ENCODE data around the gene P2RY10.
"Not testable (repeated sequence)": the region's sequence is repeated elsewhere in the genome, so short reads cannot be mapped to it uniquely, and the experiment has no call there.

Gene P2RY10, protein sequence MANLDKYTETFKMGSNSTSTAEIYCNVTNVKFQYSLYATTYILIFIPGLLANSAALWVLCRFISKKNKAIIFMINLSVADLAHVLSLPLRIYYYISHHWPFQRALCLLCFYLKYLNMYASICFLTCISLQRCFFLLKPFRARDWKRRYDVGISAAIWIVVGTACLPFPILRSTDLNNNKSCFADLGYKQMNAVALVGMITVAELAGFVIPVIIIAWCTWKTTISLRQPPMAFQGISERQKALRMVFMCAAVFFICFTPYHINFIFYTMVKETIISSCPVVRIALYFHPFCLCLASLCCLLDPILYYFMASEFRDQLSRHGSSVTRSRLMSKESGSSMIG

DNA sequence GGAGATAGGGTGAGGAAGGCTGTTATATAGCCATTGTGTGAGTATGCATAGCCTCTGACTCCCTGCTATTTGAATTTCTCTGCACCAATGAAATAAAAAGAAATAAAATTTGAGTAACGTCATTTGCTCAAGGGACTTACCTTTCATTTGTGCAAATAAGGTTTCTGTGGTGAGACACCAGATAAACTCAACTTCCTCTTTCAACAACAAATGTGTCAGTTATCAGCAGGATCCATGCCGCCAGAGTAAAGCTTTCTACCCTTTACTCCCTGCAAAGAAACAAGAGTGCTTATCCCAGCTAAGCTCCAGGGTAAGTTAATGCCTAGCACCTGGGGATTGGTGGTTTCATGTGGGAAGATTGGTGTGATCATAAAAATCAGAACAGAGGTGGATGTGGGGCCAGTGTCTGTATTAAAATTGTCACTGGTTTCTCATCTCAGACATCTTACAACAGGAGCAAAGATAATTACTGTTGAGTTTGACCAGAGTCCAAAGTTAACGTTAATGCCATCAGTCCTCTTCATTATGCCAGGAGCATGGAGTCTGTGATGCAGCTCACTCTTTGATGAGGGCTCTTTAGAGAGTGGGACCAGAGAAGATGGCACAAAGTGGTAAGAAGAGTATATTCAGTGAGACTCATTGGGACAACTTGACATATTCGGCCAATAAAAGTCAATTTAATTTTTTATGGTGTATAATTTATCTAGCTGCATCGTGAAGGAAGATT, at the start of gene P2RY10:
Gene P2RY10 (plus strand): TSS at position 206 of the 727 bp plus-strand sequence. CDS start 15,130 bp downstream, outside the sequence.
- DNase-seq, result no peak

DNA sequence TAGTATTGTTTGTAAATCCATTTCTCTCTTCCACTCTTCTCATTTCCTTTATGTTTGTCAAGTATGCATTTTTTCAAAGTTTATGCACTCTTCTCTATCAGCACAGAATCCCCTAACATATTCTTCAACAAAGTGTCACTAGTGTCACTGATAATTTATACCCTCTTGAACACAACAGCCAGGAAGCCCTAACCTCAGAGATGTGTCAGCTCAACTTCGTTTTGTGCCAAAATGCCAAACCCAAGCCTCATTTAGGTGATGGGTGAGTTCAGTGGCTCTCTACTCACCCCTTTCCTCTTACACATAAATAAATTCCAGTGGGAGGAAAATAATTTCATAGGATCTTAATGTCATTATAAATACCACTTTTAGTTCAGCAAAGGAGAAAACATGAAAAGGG, 22.4 kb upstream of the P2RY10 start:
- no peak for DNase-seq

DNA sequence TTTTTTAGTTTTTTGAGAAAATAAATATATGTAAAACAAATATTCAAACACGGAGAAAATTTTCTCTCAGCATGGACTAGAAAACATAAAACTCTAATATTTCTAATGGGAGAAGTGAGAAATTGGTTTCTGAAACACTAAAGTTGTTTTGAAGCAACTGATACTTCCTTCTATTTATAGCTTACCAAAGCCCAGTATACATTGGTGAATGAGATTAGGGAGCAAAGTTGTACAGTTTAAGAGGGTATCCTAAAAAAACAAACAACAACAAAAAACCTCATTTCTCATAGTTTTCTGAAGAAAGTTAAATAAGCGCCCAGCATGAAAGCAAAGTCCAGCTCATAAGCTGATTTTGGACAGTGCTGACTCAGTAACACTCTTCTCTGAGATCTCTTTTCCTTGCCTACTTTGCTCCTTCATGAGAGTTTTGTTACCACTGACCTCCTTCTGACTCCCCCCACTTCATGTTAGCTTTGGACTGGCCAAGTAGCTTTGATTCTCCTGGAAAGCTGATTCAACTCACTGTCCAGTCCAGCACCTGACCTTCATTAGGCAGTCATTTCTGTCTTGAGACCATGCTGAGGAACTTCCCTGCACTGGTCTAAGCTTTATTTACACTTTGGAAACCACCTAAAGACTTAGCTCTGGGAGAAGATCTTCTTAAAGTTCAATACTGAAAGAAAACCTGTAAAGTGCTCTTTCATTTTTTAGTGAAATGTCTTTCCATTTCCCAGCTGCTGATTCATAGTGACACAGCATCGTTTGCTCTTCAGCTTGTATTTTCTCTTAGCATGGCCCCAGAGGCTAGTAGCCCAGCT, 21.8 kb upstream of the P2RY10 start:
- DNase-seq, result no peak

DNA sequence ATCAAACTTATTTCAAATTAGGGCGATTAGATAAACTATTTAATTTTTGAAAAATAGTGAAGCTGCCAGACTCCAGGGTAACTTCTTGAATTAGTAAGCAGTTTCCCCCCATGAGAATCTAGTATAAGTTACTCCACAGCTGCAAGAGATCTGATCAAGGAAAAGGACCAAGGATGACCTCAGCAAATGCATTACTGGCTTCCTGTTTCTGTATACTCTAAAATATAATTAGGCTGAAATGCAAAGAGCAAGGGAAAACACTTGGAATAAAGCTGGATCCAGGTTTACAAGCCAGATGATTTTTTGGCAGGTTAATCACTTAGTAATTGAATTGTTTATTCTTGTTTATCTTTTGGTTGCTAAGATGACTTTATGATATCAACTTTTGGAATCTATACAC, 13.4 kb upstream of the P2RY10 start:
- DNase-seq, result no peak

DNA sequence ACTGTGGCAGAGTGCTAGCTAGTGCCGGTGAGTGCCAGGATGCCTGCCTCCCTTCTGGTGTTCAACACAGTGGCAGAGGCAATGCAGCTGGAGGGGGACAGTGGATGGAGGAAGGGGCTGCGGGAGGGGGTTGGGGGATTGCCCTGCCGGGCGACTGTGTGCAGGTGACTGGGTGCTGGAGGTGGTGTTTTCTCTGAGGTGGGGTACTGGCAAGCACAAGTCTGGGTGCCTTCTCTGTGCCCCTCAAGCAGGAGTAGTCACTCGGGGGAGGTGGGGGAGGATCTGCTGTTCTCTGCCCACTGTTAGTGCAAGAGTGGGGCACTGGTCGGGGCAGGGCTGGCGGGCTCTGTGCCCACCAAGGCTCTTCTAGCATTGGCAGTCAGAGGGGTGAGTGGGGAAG, 10.3 kb upstream of the P2RY10 start:
- no peak for DNase-seq

DNA sequence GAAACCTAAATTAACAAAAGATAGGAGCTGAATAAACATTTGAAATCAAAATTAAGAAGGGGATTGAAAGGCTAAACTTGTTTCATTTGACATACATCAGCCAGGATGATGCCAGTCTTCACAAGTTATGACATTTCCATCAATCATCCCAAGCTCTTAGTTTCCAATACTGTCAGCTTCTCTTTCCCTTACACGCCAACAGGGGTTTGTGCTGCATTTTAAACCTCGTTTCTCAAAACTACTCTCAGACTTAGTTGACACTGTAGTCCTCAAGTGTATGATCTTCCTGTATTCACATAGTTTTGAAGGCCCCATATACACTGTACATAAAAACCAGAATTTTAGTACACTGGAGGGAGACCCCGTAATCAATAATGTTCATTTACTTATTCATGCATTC, 840 bp upstream of the P2RY10 start:
- no peak for DNase-seq

DNA sequence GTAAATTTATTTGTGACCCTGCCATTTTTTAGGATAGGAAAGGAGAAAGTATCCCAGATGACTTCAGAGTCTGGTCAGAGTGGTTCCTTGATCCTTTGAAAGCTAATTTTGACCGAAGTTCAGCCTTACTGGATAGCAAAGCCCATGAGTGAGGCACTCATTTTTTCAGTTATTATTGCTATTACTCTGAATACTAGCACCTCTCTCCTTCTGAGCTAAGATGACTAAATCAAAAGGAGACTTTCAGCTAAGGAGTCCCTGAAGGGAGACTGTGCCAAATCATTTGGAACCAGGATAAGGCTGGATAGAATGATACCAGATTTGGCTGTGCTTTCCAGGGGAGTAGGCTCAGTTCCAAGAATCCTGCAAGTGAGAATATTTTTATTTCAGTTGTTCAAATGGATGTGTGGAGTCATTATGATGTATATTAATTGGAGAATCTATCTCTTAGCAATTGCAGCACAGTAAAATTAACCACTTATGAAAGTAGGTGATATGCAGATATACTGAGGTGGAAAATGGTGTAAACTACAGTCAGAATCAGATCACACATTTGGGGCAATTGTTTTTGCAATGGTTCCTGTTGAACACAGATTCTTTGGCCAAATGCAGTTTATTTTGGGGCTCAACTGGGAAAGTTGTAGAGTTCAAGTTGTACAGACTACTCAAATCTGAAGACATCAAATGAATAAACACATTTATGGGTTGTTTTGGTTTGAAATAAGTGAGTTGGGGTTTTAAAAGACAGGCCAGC, 1.2 kb downstream of the P2RY10 start:
- no peak for DNase-seq

DNA sequence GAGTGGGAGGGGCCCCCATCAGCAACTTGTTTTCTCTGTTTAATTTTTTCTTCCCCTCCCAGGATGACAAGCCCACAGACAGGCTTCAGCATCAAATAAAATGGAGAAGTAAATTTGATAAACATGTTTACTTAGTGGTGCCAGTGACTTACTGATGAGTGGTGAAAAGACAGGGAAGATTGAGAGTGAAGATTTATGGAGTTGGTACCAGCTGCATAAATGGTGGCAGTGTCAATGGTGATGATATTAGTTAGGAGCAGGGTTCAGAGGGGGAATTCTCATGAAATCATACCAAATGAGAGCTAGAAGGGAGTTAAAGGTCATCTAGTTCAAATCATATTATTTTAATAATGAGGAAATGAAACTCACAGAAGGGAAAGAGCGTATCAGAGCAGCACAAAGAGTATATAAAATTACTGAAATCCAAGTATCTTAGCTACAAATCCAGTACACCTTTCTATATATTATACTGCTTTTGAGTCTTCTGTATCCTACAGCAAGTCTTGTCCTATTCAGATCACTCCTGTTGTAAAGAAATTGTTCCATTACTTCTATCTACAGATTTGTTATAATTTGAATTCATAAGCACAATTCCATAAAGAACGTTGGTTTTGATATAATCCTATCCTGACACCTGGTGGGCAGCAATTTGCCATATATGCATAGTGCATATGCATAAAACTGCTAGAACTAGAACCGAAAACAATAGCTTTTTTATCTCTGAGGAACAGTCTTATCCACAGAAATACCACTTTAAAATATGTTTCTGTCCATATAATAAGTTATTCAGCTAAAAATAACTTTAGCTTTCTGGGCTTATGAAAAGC, 5.0 kb downstream of the P2RY10 start:
- no peak for DNase-seq

DNA sequence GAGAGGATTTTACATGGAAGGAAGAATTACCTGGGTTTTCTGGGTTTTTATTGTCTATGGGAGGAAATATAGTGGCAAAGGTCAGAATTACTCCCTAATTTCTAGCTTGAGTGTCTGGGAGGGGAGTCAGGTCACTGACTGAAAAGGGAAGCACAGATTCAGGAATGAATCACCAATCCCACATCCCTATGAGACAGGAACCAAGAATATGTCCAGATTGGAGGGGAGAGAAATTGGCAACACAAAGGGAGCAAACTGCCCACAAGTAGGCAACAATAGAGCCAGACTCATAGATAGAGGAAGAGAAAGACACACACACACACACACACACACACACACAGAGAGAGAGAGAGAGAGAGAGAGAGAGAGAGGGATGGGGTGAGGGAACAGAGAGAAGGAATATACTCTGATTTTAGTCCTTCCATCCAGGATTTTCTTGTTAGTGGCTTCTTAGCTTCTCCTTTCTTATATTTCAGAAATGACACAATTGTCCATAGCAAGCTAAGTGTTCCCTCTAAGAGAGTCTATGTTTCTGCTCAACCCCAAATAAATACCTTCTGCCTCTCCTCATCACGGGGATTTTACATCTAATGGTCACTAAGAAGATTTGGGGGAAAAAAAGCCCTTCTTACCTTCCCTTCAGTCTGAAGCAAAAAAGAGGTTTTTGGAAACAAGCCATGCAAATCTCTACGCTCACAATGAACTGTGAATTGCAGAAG, 12.0 kb downstream of the P2RY10 start:
- DNase-seq, result no peak

DNA sequence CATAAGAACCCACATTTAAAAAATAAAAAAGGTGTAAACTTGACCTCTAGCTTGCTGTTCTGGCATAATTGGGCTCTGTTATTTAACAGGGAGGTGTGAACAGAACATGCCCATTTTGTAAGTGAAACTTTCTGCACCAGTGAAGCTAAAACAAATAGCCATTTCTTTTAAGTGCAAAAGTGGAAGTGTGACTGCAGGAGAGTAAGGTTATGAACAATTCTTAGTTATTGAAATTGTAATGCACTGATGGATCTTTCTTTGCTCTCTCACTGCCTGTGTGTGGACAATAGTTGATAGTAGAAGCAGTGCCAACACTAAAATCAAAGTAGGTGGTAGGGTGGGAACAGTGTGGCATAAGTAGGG, 12.6 kb downstream of the P2RY10 start:
- no peak for DNase-seq

DNA sequence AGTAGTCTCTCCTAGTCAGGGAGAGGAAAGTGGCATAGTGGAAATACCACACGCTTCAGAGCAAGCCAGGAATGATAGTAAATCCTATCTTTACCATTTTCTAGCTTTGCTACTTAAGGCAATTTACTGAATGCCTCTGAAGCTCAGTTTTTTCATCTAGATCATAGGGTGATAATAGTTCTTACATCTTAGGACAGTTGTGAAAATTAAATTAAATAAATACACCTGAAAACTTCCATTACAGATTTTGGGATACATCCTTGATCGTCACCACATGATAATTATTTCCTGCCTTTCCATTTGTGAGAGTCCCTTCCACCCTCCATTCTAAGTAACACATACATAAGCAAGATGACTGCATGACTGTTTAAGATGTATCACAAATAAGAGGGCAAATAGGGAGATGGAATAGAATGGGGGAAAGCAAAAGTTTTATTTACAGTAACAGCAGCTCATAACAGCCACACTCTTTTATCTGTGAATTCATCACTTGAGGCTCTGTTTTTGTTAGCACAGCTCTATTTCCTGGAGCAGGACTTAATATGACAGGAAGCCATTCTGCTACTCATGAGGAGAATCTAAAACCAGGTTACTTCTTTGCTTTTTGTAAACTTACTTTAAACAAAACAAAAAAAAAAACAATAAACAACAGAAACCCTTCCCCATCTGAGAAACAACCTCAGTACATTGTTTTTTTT, 13.4 kb downstream of the P2RY10 start:
- no peak for DNase-seq

DNA sequence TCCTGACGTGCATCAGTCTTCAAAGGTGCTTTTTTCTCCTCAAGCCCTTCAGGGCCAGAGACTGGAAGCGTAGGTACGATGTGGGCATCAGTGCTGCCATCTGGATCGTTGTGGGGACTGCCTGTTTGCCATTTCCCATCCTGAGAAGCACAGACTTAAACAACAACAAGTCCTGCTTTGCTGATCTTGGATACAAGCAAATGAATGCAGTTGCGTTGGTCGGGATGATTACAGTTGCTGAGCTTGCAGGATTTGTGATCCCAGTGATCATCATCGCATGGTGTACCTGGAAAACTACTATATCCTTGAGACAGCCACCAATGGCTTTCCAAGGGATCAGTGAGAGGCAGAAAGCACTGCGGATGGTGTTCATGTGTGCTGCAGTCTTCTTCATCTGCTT, 15.7 kb downstream of the P2RY10 start:
- no peak for DNase-seq

DNA sequence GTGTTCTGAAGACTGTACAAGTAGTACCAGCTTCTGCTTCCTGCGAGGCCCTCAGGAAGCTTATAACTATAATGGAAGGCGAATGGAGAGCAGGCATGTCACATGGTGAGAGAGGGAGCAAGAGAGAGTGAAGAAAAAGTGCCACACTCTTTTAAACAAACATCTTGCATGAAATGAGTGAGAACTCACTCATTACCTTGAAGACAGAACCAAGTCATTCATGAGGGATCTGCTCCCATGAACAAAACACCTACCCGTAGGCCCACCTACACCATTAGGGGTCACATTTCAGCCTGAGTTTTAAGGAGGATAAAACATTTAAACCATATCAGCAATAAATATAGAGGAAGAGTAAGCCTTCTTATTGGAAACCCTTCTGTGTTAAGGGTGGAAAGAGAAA, 19.4 kb downstream of the P2RY10 start:
- no peak for DNase-seq

DNA sequence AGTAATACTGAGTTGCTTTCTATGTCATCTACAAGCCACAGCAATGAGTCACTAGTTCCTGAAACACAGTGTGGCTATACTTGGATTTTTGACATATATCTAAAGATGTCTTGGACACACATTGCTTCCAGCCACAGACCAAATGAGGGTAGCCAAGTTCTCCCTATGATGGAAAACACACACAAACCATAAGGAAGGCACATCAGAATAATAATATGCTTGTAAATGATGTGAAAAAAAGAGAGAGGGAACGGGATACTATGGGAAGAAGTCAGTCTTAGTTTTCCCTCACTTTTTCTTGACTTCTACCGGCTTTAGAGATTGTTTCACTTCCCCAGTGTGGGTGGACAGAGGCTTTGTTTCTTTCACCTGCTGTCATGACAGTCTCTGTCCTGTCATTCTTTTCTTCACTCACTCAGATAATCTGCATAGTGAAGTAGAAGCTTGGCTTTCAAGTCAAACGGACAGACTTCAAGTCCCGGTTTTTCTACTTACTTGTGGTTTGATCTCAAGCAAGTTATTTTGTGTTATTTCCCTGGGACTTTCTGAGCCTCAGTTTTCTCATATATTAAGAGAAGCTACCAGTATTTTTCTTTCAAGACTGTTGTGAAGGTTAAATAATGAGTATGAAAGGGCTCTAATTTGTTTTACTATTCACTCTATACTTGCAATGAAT, 34.7 kb downstream of the P2RY10 start:
- DNase-seq, result no peak

DNA sequence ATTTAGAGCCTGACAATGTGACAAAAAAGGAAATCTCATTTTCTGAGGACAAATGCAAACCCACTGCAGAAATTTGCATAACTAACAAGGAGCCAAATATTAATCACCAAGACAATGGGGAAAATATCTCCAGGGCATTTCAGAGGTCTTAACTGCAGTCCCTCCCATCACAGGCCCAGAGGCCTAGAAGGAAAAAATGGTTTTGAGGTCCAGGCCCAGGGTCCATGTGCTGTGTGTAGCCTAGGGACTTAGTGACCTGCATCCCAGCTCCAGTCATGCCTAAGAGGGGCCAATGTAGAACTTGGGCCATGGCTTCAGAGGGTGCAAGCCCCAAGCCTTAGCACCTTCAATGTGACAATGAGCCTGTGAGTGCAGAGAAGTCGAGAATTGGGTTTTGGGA, 44.2 kb downstream of the P2RY10 start:
- DNase-seq, result no peak

DNA sequence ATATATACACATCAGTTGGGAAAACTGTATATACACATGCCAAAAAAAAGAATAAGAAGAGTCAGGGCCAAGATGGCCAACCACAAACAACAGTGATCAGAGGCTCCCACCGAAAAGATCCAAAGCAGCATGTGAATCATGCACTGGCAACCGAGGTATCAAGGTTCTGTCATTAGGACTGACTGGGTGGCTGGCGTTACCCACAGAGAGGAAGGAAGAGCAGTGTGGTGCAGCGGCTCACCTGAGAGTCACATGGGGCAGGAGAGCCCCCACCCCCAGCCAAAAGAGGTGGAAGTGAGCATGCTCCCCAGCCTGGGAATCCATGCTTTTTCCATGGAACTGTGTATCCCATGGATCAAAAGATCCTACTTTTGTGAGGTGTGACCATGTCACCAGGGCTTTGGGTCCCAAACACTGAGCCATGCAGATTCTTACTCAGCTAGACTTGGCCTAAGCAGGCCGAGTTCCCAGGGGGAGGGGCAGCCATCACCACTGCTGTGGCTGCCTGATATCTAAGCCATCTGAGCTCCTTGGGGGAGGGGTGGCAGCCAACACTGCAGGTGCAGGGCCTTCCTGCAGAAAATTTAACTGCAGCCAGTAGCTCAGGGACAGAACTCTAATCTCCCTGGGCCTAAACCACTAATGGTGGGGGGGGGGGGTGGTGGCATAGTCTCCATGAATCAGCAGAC, 52.8 kb downstream of the P2RY10 start:
- no peak for DNase-seq

DNA sequence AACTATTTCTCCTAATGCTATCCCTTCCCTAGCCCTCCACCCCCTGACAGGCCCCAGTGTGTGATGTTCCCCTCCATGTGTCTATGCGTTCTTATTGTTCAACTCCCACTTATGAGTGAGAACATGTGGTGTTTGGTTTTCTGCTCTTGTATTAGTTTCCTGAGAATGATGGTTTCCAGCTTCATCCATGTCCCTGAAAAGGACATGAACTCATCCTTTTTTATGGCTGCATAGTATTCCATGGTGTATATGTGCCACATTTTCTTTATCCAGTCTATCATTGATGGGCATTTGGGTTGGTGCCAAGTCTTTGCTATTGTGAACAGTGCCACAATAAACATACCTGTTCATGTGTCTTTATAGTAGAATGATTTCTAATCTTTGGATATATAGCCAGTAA, 62.3 kb downstream of the P2RY10 start:
- not testable (repeated sequence) for DNase-seq

Measured in NCI-H1930 (cell line).